GM12878 (cell line): ENCODE data around the gene CD70. TPM values are rescaled to one million over a fixed set of nuclear protein-coding genes. Genes with fewer than 3 reads are reported as not detected.

Experiments
- BRCA1 ChIP-seq: IDR thresholded peaks from 2 replicates; pipeline ENCODE4 v1.6.1; 2011; ENCODE audit warnings: low read depth, low read length, improper control_type of control experiment
- CEBPB ChIP-seq, 2 experiments: fragments of 150-350 bp in 1 of 2; IDR thresholded peaks; 2 replicates each; pipeline ENCODE4 v1.6.1; 2012 to 2014; ENCODE audit warnings: low read depth in 2 of 2, low read length in 2 of 2, borderline replicate concordance in 1 of 2, inconsistent platforms in 1 of 2
- GABPA ChIP-seq: IDR thresholded peaks from 2 replicates; pipeline ENCODE4 v1.6.1; 2014; ENCODE audit warnings: antibody characterized with exemption, low read depth, mild to moderate bottlenecking, inconsistent platforms
- KAT2A ChIP-seq: conservative IDR thresholded peaks from 2 replicates; pipeline ENCODE4 v1.6.1; 2011; ENCODE audit warnings: low read depth, low read length; ENCODE audit not compliant: control insufficient read depth
- MTA2 ChIP-seq: fragments of 450-650 bp; IDR thresholded peaks from 2 replicates; pipeline ENCODE4 v1.6.1; 2016; ENCODE audit warnings: low read depth, mild to moderate bottlenecking, moderate library complexity
- PAX5 ChIP-seq: IDR thresholded peaks from 2 replicates; pipeline ENCODE4 v1.6.1; 2011; ENCODE audit warnings: low read depth, low read length, borderline replicate concordance
- POLR2AphosphoS5 ChIP-seq: IDR thresholded peaks from 2 replicates; pipeline ENCODE4 v1.6.1; 2011; ENCODE audit warnings: mild to moderate bottlenecking, low read length, inconsistent platforms
- POU2F2 ChIP-seq: IDR thresholded peaks from 3 replicates; pipeline ENCODE4 v1.6.1; 2011; ENCODE audit warnings: low read depth, mild to moderate bottlenecking, low read length, borderline replicate concordance
- RFX5 ChIP-seq: IDR thresholded peaks from 2 replicates; pipeline ENCODE4 v1.6.1; 2011; ENCODE audit warnings: low read depth, low read length, improper control_type of control experiment
- SIN3A ChIP-seq: IDR thresholded peaks from 2 replicates; pipeline ENCODE4 v1.6.1; 2012; ENCODE audit warnings: low read depth, low read length, improper control_type of control experiment
- TARDBP ChIP-seq: IDR thresholded peaks from 2 replicates; pipeline ENCODE4 v1.6.1; 2016; ENCODE audit warnings: borderline replicate concordance
- TCF7 ChIP-seq: IDR thresholded peaks from 2 replicates; pipeline ENCODE4 v1.6.1; 2014; ENCODE audit warnings: antibody characterized with exemption, borderline replicate concordance
- ZBED1 ChIP-seq: IDR thresholded peaks from 2 replicates; pipeline ENCODE4 v1.6.1; 2016; ENCODE audit warnings: borderline replicate concordance
- ZNF384 ChIP-seq: IDR thresholded peaks from 2 replicates; pipeline ENCODE4 v1.6.1; 2012; ENCODE audit warnings: low read depth, mild to moderate bottlenecking, low read length, improper control_type of control experiment, borderline replicate concordance
- ZNF622 ChIP-seq: fragments of 450-650 bp; IDR thresholded peaks from 2 replicates; pipeline ENCODE4 v1.6.1; 2017; ENCODE audit warnings: mild to moderate bottlenecking, inconsistent platforms
- polyA plus RNA-seq, 11 experiments: library from polyadenylated mRNA; depleted of rRNA in 4 of 11; unstranded in 6 of 11; stranded (reverse) in 5 of 11; fragments of >200 nt; fragmentation: Nextera tagmentation in 4 of 11; fragmentation: Illumina TruSeq in 1 of 11; extraction: Ambion mirVana in 4 of 11; extraction: Trizol in 1 of 11; gene quantifications; 1 replicate in 1 of 11; 2 replicates in 10 of 11; pipeline versions ENCODE4 v1.2.1 to v1.2.3, GENCODE V29; 2011 to 2016; ENCODE audit warnings: inconsistent platforms in 2 of 11, missing spikeins in 2 of 11, low read depth in 1 of 11
- total RNA-seq, 4 experiments: library from RNA; depleted of rRNA in 3 of 4; stranded (reverse); fragments of >200 nt in 3 of 4; fragmentation: Illumina TruSeq in 1 of 4; extraction: Trizol in 1 of 4; gene quantifications; 2 replicates each; pipeline versions ENCODE4 v1.2.1 to v1.2.3, GENCODE V29; 2013 to 2021
- TF ChIP-seq, protein P1 (sequence below): IDR thresholded peaks from 2 replicates; pipeline ENCODE4 v1.6.1; 2012; ENCODE audit warnings: low read depth, low read length, improper control_type of control experiment
- TF ChIP-seq, protein P2 (sequence below): fragments of 450-650 bp; IDR thresholded peaks from 2 replicates; pipeline ENCODE4 v1.6.1; 2016; ENCODE audit warnings: mild to moderate bottlenecking
- TF ChIP-seq, protein P3 (sequence below): fragments of 450-650 bp; formaldehyde crosslinking; IDR thresholded peaks from 2 replicates; pipeline ENCODE4 v1.4.0; 2022; ENCODE audit warnings: mild to moderate bottlenecking, moderate library complexity
- TF ChIP-seq, protein P4 (sequence below): fragments of 450-650 bp; IDR thresholded peaks from 2 replicates; pipeline ENCODE4 v1.6.1; 2018; ENCODE audit warnings: borderline replicate concordance, mild to moderate bottlenecking; ENCODE audit not compliant: partially characterized antibody
- TF ChIP-seq, protein P5 (sequence below): fragments of 450-650 bp; IDR thresholded peaks from 2 replicates; pipeline ENCODE4 v1.6.1; 2017; ENCODE audit warnings: mild to moderate bottlenecking
- TF ChIP-seq, protein P6 (sequence below): fragments of 150-350 bp; IDR thresholded peaks from 2 replicates; pipeline ENCODE4 v1.6.1; 2014; ENCODE audit warnings: mild to moderate bottlenecking, low read depth, low read length

Gene CD70
- total and polyA plus RNA-seq, 10 of the 15 experiments (the other 5 are each of a cell fraction or from before 2014, with no cell fraction given) = 16.4 to 441 (median 265) TPM

DNA sequence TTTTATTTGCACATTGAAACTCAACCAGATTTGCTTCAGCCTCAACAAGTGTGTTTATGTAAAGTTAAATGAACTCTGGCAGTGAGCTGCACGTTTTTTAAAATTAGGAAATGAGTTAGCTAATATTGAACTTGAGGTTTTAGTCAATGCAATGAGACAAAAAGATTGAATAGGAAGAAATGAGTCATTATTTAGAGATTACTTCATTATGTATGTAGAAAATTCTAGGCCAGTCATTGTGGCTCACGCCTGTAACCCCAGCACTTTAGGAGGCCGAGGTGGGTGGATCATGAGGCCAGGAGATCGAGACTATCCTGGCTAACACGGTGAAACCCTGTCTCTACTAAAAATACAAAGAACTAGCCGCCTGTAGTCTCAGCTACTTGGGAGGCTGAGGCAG is 22.8 kb upstream of the CD70 start (continued):
- TF ChIP-seq TCF7 (0 out of 2 replicates have a peak, but pooled peaks have one; percentile 53), POLR2AphosphoS5 (no peak), BRCA1 (no peak), CEBPB (IDR thresholded peaks at IDR 0.05; ENCODE audit: borderline replicate concordance in 1 of 2, low read depth in 2 of 2, low read length in 2 of 2) (no peak), MTA2 (peak; percentile 75), POU2F2 (no peak), GABPA (peak; percentile 64; the same call in 1 of the 2 replicates), TARDBP (no peak), ZNF384 (no peak), RFX5 (no peak), SIN3A (no peak), ZBED1 (peak; percentile 80), PAX5 (no peak), KAT2A (no peak), ZNF622 (no peak)
- TF ChIP-seq, protein P1, sequence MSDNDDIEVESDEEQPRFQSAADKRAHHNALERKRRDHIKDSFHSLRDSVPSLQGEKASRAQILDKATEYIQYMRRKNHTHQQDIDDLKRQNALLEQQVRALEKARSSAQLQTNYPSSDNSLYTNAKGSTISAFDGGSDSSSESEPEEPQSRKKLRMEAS = no peak
- TF ChIP-seq, protein P2, sequence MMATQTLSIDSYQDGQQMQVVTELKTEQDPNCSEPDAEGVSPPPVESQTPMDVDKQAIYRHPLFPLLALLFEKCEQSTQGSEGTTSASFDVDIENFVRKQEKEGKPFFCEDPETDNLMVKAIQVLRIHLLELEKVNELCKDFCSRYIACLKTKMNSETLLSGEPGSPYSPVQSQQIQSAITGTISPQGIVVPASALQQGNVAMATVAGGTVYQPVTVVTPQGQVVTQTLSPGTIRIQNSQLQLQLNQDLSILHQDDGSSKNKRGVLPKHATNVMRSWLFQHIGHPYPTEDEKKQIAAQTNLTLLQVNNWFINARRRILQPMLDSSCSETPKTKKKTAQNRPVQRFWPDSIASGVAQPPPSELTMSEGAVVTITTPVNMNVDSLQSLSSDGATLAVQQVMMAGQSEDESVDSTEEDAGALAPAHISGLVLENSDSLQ = no peak
- TF ChIP-seq, protein P3, sequence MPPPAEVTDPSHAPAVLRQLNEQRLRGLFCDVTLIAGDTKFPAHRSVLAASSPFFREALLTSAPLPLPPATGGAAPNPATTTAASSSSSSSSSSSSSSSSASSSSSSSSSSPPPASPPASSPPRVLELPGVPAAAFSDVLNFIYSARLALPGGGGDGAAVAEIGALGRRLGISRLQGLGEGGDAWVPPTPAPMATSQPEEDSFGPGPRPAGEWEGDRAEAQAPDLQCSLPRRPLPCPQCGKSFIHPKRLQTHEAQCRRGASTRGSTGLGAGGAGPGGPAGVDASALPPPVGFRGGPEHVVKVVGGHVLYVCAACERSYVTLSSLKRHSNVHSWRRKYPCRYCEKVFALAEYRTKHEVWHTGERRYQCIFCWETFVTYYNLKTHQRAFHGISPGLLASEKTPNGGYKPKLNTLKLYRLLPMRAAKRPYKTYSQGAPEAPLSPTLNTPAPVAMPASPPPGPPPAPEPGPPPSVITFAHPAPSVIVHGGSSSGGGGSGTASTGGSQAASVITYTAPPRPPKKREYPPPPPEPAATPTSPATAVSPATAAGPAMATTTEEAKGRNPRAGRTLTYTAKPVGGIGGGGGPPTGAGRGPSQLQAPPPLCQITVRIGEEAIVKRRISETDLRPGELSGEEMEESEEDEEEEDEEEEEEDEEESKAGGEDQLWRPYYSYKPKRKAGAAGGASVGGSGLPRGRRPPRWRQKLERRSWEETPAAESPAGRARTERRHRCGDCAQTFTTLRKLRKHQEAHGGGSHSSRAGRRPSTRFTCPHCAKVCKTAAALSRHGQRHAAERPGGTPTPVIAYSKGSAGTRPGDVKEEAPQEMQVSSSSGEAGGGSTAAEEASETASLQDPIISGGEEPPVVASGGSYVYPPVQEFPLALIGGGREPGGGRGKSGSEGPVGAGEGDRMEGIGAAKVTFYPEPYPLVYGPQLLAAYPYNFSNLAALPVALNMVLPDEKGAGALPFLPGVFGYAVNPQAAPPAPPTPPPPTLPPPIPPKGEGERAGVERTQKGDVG (CRISPR knock-in tag) = no peak
- TF ChIP-seq, protein P4, sequence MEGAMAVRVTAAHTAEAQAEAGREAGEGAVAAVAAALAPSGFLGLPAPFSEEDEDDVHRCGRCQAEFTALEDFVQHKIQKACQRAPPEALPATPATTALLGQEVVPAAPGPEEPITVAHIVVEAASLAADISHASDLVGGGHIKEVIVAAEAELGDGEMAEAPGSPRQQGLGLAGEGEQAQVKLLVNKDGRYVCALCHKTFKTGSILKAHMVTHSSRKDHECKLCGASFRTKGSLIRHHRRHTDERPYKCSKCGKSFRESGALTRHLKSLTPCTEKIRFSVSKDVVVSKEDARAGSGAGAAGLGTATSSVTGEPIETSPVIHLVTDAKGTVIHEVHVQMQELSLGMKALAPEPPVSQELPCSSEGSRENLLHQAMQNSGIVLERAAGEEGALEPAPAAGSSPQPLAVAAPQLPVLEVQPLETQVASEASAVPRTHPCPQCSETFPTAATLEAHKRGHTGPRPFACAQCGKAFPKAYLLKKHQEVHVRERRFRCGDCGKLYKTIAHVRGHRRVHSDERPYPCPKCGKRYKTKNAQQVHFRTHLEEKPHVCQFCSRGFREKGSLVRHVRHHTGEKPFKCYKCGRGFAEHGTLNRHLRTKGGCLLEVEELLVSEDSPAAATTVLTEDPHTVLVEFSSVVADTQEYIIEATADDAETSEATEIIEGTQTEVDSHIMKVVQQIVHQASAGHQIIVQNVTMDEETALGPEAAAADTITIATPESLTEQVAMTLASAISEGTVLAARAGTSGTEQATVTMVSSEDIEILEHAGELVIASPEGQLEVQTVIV = no peak
- TF ChIP-seq, protein P5, sequence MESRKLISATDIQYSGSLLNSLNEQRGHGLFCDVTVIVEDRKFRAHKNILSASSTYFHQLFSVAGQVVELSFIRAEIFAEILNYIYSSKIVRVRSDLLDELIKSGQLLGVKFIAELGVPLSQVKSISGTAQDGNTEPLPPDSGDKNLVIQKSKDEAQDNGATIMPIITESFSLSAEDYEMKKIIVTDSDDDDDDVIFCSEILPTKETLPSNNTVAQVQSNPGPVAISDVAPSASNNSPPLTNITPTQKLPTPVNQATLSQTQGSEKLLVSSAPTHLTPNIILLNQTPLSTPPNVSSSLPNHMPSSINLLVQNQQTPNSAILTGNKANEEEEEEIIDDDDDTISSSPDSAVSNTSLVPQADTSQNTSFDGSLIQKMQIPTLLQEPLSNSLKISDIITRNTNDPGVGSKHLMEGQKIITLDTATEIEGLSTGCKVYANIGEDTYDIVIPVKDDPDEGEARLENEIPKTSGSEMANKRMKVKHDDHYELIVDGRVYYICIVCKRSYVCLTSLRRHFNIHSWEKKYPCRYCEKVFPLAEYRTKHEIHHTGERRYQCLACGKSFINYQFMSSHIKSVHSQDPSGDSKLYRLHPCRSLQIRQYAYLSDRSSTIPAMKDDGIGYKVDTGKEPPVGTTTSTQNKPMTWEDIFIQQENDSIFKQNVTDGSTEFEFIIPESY = no peak
- TF ChIP-seq, protein P6, sequence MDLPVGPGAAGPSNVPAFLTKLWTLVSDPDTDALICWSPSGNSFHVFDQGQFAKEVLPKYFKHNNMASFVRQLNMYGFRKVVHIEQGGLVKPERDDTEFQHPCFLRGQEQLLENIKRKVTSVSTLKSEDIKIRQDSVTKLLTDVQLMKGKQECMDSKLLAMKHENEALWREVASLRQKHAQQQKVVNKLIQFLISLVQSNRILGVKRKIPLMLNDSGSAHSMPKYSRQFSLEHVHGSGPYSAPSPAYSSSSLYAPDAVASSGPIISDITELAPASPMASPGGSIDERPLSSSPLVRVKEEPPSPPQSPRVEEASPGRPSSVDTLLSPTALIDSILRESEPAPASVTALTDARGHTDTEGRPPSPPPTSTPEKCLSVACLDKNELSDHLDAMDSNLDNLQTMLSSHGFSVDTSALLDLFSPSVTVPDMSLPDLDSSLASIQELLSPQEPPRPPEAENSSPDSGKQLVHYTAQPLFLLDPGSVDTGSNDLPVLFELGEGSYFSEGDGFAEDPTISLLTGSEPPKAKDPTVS = no peak
